GM10847 (cell line): Measurements from ENCODE around the gene NEUROD4.

Source experiments
- POLR2A ChIP-seq: IDR thresholded peaks from 2 replicates; pipeline ENCODE4 v1.6.1; 2011; ENCODE audit not compliant: insufficient read length; ENCODE audit errors: extremely low read depth

Gene NEUROD4

DNA sequence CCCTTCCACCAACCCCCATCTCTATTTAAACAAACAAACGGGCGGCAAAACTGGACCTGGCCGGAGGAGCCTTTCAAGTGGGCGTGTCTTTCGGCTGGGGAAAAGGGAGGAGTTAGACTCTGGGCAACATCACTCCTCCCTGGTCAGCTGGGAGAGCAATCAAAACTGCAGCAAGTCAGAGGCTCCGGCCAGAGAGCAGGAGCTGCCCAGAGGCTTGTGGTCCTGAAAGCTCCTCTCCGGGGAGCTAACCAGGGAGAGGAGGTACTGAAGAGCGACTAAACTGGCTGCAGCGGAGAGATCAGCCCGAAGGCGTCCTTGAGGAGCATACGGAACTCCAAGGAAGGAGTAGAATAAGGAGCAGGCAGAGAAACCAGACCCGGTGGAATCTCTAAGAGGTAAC lies at the start of gene NEUROD4:
Gene NEUROD4 (plus strand): TSS at position 191 of the 400 bp plus-strand sequence. CDS start 6,466 bp downstream, outside the sequence.
- TF ChIP-seq POLR2A: no peak

DNA sequence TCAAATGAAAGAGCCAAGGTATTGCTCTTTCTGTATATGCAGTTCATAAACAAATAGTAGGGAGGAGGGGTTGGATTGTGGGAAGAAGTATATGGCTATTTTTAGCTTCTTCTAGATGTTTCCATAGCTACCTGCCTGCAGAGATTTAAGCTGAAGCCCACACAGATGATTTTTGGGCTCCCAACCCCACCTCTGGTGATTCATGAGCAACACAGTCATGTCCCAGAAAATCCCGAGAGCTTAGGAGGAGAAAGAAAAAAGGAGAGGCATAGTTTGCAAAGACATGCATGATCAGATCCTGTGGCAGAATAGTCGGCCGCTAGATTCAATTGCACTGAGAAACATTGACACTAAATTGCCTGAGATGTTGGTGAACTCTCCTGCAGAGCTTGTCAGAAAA lies 49.0 kb upstream of the NEUROD4 start:
- TF ChIP-seq POLR2A: no peak

GRCh38 chr12:54973556-54973955 lies 46.2 kb upstream of the NEUROD4 start:
- no peak for TF ChIP-seq POLR2A

GRCh38 chr12:54974279-54974678 lies 45.5 kb upstream of the NEUROD4 start:
- no peak for TF ChIP-seq POLR2A

- TF ChIP-seq POLR2A: no peak
Observed at GRCh38 chr12:54975272-54975671, 44.5 kb upstream of the NEUROD4 start.

- TF ChIP-seq POLR2A: no peak
Observed at GRCh38 chr12:54975875-54976274, 43.9 kb upstream of the NEUROD4 start.

- TF ChIP-seq POLR2A: no peak
Observed at GRCh38 chr12:54977155-54977554, 42.6 kb upstream of the NEUROD4 start.

- TF ChIP-seq POLR2A: no peak
Observed at GRCh38 chr12:54977857-54978256, 41.9 kb upstream of the NEUROD4 start.

GRCh38 chr12:54980341-54980740 lies 39.4 kb upstream of the NEUROD4 start:
- TF ChIP-seq POLR2A: no peak

DNA sequence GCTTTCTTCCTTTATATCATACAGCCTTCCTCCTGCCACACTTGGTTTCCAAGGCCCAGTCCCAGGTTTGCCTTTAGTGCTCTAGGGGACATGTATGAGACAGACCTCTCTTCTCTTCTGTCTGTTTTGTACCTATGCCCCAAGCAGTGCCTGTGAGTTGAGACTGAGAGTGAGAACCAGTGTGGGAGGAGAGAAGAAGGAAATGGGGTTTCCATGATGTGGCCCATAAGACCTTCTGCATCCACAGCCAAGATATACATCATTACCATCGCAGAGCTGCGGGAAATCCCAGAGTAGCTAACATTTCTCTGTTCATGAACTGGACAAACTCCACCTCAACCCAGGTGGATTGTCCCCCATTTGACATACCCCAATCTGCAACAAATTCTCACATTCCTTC lies 38.0 kb upstream of the NEUROD4 start:
- TF ChIP-seq POLR2A: no peak

GRCh38 chr12:54983536-54984101 lies 36.2 kb upstream of the NEUROD4 start:
- no peak for TF ChIP-seq POLR2A

GRCh38 chr12:54984658-54985376 lies 35.0 kb upstream of the NEUROD4 start, which contains the start of gene TESPA1:
TSS of gene TESPA1 (minus strand) at chr12:54984762. CDS start at chr12:54974562, 10,200 bp downstream.
- TF ChIP-seq POLR2A: peak; percentile 82

- TF ChIP-seq POLR2A: no peak
Observed at GRCh38 chr12:54987611-54988231, 32.1 kb upstream of the NEUROD4 start.

DNA sequence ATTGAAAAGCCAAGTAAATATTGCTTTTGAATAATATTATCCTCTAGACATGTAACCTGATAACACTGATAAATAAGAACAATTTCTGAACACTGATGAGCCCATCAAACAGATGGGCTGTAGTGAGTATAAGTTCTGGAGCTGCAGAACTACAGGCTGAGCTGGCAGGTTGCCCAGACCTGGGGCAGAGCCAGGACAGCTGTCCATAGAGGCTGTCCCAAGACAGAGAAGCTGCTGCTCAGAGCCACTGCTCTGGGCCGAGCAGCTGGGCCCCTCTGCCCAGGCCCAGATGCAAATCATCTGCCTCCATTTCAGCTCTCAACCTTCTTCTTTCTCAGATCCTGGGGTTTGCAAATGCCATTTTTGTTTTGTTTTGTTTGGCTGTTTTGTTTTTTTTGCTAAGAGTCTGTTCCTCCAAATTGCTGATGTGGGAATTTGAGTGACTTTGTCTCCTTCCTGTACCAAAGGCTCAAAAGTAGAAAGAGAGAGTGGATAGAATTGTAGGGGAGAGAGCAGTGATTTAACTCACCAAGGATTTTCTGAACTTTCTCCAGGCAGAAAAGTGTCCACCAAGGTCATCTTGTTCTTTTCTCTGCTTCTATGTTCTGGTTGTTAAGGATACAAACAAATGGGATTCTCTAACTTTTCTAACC lies 31.2 kb upstream of the NEUROD4 start:
- no peak for TF ChIP-seq POLR2A

- no peak for TF ChIP-seq POLR2A
Observed at GRCh38 chr12:54989829-54990228, 29.9 kb upstream of the NEUROD4 start.
